Ectodermal cell (in vitro differentiated cells): ENCODE data around the gene CPLX1.

Experiments used
- H3K27ac ChIP-seq: 2 replicates; pipeline ENCODE4 v1.7.0; 2013; ENCODE audit warnings: mild to moderate bottlenecking, low read depth, low read length; ENCODE audit not compliant: insufficient read depth, poor library complexity, severe bottlenecking
- H3K27me3 ChIP-seq: 2 replicates; pipeline ENCODE4 v1.7.0; 2013; ENCODE audit warnings: mild to moderate bottlenecking, low read length; ENCODE audit not compliant: insufficient read depth, control insufficient read depth, poor library complexity, severe bottlenecking
- H3K36me3 ChIP-seq: one replicate; pipeline ENCODE4 v1.7.0; 2013; ENCODE audit warnings: low read length; ENCODE audit not compliant: control insufficient read depth, insufficient read depth
- H3K4me1 ChIP-seq: one replicate; pipeline ENCODE4 v1.7.0; 2013; ENCODE audit warnings: low read length; ENCODE audit not compliant: control insufficient read depth, insufficient read depth
- H3K4me3 ChIP-seq: 2 replicates; pipeline ENCODE4 v1.7.0; 2013; ENCODE audit warnings: low read depth, low read length, control low read depth; ENCODE audit not compliant: insufficient read depth
- H3K9me3 ChIP-seq: 2 replicates; pipeline ENCODE4 v1.7.0; 2013; ENCODE audit warnings: mild to moderate bottlenecking, low read length, moderate library complexity; ENCODE audit not compliant: control insufficient read depth
- WGBS, 2 experiments: methylation state at CpG; one replicate each; pipeline ENCODE4 v1.1.7; 2013; ENCODE audit warnings: missing lambda C conversion rate in 2 of 2; 5-methylcytosine and 5-hydroxymethylcytosine counted together

Gene CPLX1

GRCh38 chr4:792626-793092 is 33.3 kb downstream of the CPLX1 start:
- Histone ChIP-seq H3K9me3 (no peaks in the 10 kb centered on the region), H3K4me3 (no peak overlapping the region), H3K4me1 (peaks cover 28% of the 10 kb centered on the region), H3K27me3 (peaks cover 89% of the 10 kb centered on the region), H3K27ac (no peak overlapping the region), H3K36me3 (no peaks in the 10 kb centered on the region)
- WGBS, 2 experiments, result 81 to 84% methylated on average over 17 of the region's 17 CpGs

DNA sequence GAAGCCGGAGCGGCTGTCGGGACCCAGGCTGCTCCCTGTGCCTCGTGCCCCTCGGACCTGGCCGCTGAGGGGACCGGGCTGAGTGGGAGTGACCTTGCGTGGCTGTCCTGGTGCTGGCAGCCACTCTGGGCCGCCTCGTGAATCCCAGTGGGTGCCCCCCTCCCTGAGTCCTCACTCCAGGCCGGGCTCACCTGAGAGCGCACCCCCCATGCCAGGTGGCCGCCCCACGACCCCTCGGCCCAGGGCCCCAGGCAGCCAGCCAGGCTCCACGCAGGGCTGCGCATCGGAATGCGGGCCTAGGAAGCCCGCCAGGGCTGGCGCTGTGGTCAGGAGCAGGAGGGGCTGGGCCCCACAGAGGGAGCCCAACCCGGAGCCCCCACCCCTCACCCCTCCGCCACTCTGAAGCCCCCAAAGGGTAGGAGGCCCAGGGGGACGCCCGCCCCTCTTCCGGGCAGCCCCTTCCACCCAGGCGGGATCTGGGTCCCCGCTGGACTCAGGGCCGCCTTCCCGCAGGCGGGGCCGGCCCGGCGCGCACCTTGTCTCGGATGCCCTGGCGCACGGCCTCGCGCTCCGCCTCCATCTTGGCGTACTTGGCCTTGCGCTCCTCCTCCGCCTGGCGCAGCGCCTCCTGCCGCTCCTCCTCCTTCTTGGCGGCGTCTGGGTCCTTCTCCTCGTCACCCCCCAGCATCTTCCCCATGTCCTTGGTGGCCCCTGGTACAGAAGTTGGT is 33.9 kb downstream of the CPLX1 start:
- H3K27me3 ChIP-seq, result peaks cover 92% of the 10 kb centered on the region
- 65 to 66% methylated on average over 50 of the region's 50 CpGs for WGBS, 2 experiments
- H3K27ac ChIP-seq, result no peak overlapping the region
- no peaks in the 10 kb centered on the region for H3K36me3 ChIP-seq
- H3K4me1 ChIP-seq, result peaks cover 28% of the 10 kb centered on the region
- H3K9me3 ChIP-seq, result no peaks in the 10 kb centered on the region
- no peak overlapping the region for H3K4me3 ChIP-seq

DNA sequence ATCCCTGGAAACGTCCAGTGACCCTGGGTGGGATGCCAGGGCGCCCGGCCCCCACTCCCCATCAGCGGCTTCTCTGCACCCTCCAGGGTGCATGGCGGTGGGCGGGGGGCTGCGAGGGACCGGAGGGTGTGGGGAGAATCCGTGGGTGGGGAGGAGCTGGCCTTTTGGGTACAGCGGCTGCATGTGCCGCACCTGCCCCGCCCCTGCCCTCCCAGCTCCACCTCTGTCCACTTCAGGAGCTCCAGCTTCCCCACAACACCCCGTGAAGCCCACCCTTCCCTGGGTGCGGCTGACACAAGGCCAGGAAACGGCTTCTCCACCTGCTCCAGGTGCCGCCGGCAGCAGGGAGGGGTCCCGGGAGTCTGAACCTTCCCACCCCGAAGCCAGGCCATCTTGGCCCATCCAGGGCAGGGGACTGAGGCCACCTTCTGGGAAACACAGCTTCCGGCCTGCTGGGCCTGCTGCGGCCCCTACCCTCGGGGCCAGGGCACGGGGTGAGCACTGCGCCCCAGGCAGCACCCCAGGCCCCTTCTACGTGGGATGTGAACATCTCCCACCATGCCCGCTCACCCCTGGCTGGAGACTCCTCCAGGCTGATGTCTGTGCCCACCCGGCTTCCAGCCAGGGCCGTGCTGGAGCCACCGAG is 34.6 kb downstream of the CPLX1 start:
- H3K27me3 ChIP-seq, result peaks cover 92% of the 10 kb centered on the region
- no peaks in the 10 kb centered on the region for H3K9me3 ChIP-seq
- peaks cover 28% of the 10 kb centered on the region for H3K4me1 ChIP-seq
- no peak overlapping the region for H3K4me3 ChIP-seq
- 86 to 88% methylated on average over 29 of the region's 29 CpGs for WGBS, 2 experiments
- H3K36me3 ChIP-seq, result no peaks in the 10 kb centered on the region
- H3K27ac ChIP-seq, result no peak overlapping the region

DNA sequence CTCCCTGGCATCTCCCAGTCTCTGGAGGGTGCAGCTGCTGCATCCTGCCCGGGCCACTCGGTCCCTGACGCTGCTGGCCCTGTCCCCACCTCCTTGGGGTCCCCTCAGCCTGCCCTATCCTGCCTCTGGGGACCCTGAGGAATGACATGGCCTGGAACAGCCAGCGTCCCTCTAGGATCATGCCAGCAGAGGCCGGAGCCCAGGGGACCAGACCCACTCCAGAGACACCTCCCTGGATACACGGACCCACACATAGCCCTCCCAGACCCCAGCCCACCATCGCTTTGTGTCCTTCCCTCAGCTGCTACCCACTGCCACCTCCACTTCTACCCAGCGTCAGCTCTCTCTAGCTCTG is 35.5 kb downstream of the CPLX1 start:
- H3K27me3 ChIP-seq, result peaks cover 92% of the 10 kb centered on the region
- no peak overlapping the region for H3K27ac ChIP-seq
- H3K9me3 ChIP-seq, result no peaks in the 10 kb centered on the region
- peaks cover 28% of the 10 kb centered on the region for H3K4me1 ChIP-seq
- WGBS, 2 experiments, result 79 to 81% methylated on average over 8 of the region's 8 CpGs
- no peak overlapping the region for H3K4me3 ChIP-seq
- H3K36me3 ChIP-seq, result no peaks in the 10 kb centered on the region

DNA sequence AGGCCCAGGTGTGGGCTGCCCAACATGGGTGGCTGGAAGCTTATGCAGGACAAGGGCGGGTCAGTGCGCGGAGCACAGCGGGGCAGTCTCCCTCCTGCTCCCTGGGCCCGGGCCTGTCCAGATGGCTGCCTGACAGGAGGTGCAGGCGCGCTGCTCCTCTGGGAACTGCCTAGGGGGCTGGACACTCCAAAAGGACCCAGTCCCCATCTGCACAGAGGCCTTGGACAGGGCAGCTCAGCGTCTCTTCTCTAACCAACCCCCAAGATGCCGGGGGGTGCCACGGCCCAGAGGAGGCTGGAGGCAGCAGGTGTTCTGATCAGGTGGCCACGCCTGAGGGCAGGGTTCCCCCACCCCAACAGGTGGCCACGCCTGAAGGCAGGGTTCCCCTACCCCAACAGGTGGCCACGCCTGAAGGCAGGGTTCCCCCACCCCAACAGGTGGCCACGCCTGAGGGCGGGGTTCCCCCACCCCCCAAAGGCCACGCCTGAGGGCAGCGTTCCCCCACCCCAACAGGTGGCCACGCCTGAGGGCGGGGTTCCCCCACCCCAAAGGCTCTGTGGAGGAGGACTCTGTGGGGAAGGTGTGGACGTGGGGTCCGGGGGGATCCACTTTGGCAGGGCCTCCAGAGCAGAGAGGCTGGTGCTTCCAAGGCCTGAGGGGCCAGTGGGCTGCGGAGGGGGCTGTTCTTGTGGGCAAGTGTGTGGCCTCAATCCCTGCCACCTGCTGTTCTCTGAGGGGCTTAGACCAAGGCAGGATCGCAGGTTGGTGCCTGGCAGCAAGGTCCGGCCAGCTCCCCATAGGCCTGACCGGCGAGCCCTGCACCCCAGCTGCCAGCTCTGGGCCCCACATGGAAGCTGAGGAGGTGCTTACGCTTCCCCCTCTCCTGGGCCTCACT is 36.1 kb downstream of the CPLX1 start:
- H3K36me3 ChIP-seq, result no peaks in the 10 kb centered on the region
- H3K27me3 ChIP-seq, result peaks cover 92% of the 10 kb centered on the region
- 88 to 89% methylated on average over 27 of the region's 27 CpGs for WGBS, 2 experiments
- no peak overlapping the region for H3K27ac ChIP-seq
- H3K4me3 ChIP-seq, result no peak overlapping the region
- no peaks in the 10 kb centered on the region for H3K9me3 ChIP-seq
- peaks cover 25% of the 10 kb centered on the region for H3K4me1 ChIP-seq

DNA sequence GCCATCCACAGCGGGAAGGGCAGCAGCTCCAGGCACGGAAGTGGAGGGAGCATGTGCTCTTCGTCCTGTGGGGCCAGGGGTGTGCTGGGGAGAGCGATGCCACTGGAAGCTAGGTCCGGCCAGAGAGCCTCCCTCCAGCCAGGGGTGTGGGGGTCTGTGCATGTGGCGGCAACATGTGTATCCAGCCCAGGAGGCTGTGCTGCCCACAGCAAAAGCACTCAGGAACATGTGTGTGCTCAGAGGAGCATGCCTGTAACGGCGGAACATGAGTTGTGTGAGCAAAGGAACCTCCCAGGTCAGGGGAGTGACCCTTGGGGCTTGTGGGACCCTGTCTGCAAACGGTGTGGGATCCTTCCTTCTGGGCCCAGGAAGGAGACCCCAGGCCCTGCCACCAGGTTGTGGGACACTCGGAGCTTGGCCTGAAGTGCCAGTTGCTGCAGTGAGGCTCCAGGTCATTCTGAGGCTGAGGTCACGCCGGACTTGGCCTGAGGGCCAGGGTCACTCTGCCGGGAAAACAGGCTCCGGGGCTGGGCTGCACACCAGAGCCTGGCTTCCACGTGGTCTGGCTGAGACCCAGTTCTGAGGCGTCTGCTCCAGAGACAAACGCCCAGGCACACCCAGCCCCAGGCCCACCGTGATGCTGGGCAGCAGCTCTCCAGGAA is 37.2 kb downstream of the CPLX1 start:
- Histone ChIP-seq H3K27me3 (peaks cover 92% of the 10 kb centered on the region), H3K36me3 (no peaks in the 10 kb centered on the region), H3K27ac (no peak overlapping the region), H3K9me3 (no peaks in the 10 kb centered on the region), H3K4me1 (peaks cover 21% of the 10 kb centered on the region), H3K4me3 (no peak overlapping the region)
- WGBS, 2 experiments, result 87 to 88% methylated on average over 18 of the region's 18 CpGs

DNA sequence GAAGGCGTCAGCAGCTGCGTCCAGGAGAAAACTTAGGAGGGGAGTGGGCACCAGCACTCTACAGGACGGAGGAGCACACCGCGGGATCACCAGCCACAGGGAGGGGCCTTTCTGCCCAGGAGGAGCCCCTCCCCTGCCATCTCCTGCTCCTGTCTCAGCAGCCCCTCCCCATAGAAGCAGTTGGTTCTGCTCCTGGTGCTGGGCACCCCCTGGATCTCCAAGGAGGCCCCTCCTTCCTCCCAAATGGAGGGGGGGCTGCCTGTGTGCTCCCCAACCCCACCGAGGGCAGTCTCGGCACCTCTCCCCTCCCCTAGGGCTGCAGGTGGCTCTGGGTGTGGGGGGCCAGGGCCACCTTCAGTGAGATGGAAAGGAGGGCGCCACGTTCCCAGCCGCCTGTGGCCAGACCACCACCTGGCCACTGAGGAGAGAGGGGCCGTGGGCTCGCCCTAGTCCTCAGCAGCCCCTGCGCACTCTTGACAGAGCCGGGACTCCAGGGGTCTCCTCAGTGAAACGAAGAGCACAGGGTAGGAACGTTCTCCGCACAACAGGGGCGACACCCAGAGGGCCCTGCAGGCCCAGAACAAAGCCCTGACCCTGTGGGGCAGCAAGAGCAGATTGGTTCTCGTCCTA is 37.8 kb downstream of the CPLX1 start:
- Histone ChIP-seq H3K27ac (no peak overlapping the region), H3K4me1 (peaks cover 14% of the 10 kb centered on the region), H3K9me3 (no peaks in the 10 kb centered on the region), H3K4me3 (no peak overlapping the region), H3K36me3 (no peaks in the 10 kb centered on the region), H3K27me3 (peaks cover 92% of the 10 kb centered on the region)
- WGBS, 2 experiments, result 84% methylated on average over 19 of the region's 19 CpGs

GRCh38 chr4:787561-787981 is 38.4 kb downstream of the CPLX1 start:
- Histone ChIP-seq H3K36me3 (no peaks in the 10 kb centered on the region), H3K9me3 (no peaks in the 10 kb centered on the region), H3K27me3 (peaks cover 91% of the 10 kb centered on the region), H3K4me3 (no peak overlapping the region), H3K4me1 (peaks cover 9% of the 10 kb centered on the region), H3K27ac (no peak overlapping the region)
- WGBS, 2 experiments, result 88 to 89% methylated on average over 16 of the region's 16 CpGs

- peaks cover 85% of the 10 kb centered on the region for H3K27me3 ChIP-seq
- H3K27ac ChIP-seq, result no peak overlapping the region
- peaks cover 7% of the 10 kb centered on the region for H3K4me1 ChIP-seq
- no peaks in the 10 kb centered on the region for H3K9me3 ChIP-seq
- no peak overlapping the region for H3K4me3 ChIP-seq
- no peaks in the 10 kb centered on the region for H3K36me3 ChIP-seq
- 61% methylated on average over 16 of the region's 16 CpGs for WGBS, 2 experiments
These were observed 39.0 kb downstream of the CPLX1 start for GRCh38 chr4:786861-787300.
